ENCODE data around the gene LGALS1. TPM values are rescaled to one million over a fixed set of nuclear protein-coding genes. Genes with fewer than 3 reads are reported as not detected.
A peak's percentile ranks its signal among the peaks of the same experiment; 100 is the strongest.

The LGALS1 gene
- 3,366 and 4,590 TPM in 2 replicates for total RNA-seq (2014; rRNA removed; shearing (Covaris generic))

DNA sequence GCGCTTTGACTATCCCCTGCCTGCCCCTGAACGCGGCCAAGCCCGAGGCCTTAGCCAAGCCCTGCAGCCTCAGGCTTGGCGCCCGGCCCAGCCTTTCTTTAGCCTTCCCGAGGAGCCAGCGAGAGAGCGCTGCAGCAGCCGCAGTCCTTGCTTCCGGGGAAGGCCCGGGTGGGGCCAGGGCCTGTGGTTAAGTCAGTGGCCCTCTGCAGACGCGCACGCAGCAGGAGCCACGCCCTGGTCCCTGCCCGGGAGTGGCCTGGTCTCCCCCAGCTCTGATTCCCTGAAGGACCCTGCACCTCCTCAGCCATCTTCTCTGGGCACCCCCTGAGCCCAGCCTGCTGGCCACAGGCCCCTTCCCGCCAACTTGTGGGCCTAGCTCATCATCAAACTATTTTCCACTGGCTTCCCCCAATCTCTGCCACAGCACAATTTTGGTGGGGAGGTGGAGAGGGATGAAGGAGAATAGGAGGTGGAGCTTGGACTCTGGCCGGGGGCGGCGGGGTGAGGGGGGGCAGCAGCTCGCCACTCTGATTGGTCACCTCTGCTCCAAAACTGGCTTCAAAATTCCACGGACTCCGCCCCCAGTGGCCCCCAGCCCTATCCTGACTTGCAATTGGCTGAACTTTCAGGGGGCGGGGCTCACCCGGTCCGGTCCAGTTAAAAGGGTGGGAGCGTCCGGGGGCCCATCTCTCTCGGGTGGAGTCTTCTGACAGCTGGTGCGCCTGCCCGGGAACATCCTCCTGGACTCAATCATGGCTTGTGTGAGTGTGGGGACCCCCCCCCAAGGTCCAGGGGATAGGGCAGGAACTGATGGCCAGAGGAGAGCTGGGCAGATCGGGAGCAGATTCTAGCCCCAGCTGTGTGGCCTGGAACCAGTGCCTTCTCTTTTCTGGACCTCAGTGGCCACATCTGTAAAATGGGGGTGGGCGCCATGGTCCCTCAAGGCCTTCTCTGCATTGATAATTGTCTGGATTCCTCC is at the start of gene LGALS1:
Gene LGALS1, plus strand, starts transcription at position 686 of the 979 bp plus-strand sequence. Its CDS starts 67 bp downstream, at position 753.
- peak; percentile 97 for DNase-seq (ENCODE audit: low read depth)

- no peak for DNase-seq (ENCODE audit: low read depth)
These were observed 49.7 kb upstream of the LGALS1 start for GRCh38 chr22:37625737-37626136.

DNA sequence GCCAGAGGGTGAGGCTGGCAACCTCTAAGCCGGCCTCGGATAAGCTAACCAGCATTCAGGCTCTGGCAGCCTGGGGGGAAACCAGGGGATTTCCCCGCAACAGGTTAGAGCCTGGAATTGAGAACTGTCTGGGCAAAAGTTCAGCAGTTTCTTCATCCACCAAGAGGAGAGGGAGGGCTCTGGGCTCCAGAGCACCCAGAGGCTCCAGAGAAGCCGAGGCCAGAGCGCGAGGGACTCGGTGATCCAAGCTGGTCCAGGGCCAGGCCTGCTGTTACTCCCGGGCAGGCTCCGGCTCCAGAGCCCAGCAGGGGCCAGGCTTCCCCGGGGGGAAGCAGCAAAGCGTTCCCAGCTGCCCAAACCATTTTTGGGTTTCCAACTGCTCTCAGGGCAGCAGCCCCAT is 49.3 kb upstream of the LGALS1 start:
- DNase-seq (ENCODE audit: low read depth) = peak; percentile 75

- DNase-seq (ENCODE audit: low read depth) = no peak
These were observed 48.8 kb upstream of the LGALS1 start for GRCh38 chr22:37626556-37627075.

- DNase-seq (ENCODE audit: low read depth) = no peak
These were observed 48.3 kb upstream of the LGALS1 start for GRCh38 chr22:37627121-37627520.

DNA sequence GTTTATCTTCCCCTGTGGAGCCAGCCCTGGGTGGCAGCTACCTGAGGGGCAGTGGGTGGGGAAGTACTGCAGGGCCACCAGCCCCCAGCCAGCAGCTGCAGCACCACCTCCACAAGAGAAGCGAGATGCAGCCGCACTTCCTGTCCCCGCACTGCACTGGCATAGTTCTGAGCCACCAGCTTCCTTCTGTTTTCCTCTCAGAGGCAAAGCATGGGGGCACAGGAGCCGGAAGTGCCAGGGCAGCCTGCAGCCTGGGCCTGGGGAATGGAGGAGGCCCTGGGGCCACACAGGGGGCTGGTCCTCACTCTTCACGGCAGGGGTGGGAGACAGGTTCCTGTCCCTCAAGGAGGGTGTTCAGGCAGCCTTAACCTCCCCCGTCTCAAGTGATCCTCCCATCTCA is 47.9 kb upstream of the LGALS1 start:
- DNase-seq (ENCODE audit: low read depth) = no peak

- no peak for DNase-seq (ENCODE audit: low read depth)
These were observed 46.6 kb upstream of the LGALS1 start for GRCh38 chr22:37628830-37629229.

- DNase-seq (ENCODE audit: low read depth) = no peak
These were observed 45.5 kb upstream of the LGALS1 start for GRCh38 chr22:37629928-37630327.

GRCh38 chr22:37630839-37631435 is 44.5 kb upstream of the LGALS1 start:
- no peak for DNase-seq (ENCODE audit: low read depth)

DNA sequence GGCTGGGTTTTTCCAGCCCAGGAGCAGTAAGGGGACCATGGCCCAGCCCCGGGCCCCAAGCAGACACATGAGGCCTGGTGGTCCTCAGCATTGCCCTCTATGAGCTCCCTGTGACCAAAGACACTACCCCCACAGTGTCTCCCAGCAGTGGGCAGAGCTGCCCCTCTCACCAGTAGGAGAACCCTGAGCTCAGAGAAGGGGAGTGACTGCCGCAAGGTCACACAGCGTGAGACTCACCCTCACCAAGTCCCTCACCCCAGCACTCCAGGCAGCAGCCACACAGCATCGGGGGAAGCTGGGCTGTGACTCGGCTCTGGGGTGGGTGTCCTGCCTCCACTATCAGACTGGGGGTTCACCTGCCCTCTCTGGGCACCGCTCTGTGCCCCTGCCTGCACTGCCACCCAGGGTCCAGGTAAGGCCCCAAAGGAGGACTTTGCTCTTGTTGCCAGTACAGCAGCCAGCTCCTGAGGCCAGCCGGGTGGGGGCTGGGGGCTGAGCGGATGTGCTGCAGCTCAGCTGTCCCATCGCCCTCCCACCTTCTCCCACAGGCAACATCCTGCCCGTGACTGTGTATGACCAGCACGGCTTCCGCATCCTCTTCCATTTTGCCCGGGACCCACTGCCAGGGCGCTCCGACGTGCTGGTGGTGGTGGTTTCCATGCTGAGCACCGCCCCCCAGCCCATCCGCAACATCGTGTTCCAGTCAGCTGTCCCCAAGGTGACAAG is 43.8 kb upstream of the LGALS1 start:
- DNase-seq (ENCODE audit: low read depth) = no peak

DNA sequence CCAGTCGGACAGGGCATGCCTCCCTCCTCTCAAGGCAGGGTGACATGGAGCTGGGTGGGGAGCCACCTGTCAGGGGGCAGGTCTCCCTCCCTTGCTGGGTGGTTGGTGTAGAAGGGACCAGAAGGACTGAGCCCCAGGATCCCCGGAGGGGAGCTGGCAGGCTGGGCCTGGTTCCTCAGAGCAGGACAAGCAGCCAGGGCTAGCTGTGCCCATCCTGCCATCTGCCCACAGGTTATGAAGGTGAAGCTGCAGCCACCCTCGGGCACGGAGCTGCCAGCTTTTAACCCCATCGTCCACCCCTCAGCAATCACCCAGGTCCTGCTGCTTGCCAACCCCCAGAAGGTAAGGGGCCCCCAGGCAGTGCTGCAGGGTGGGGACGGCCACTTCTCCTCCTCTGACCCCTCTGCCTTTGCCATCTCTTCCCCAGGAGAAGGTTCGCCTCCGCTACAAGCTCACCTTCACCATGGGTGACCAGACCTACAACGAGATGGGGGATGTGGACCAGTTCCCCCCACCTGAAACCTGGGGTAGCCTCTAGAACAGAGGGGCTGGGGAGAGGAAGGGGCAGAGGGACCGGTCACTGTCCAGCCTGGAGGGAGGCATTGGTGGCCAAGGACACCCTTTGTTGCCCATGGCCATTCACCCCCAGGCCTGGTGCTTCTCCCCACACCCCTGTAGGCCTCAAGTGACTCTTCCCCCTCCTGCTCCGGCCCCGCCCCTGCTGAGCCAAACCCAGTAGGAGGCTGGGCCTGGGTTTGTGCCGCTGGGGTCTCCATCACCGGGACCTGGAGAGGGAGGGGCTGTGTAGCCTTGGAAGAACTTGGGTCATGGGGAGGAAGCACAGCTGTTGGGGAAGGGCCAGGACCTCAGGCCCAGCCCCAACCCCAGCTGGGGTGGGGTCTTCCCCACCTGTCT is 43.0 kb upstream of the LGALS1 start:
- no peak for DNase-seq (ENCODE audit: low read depth)

DNA sequence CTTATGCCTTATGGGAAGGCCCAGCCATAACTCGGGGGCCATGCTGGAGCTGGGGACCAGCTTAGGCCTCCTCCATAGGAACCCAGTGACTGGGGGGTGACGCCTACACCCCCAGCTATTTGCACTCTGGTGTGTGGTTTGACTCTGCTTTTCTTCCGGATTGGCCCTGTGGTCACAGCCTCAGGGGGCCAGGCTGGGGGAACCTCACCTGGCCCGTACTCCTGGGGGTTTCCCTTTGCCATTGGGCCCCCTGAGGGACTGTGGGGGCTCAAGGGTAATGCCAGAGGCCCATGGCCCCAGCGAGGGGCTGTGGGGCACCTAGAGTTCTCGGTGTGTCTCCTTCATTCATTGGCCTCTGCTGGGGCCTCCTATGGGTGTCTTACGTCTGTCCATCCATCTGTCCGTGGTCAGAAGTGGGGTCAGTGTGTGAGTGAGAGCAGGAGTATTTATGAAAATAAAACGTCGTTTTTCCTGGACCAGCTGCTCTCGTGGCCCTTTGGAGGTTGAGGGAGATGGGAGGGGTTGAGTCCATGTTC is 42.3 kb upstream of the LGALS1 start:
- peak; percentile 29 for DNase-seq (ENCODE audit: low read depth)

GRCh38 chr22:37633625-37634416 is 41.6 kb upstream of the LGALS1 start:
- peak; percentile 90 for DNase-seq (ENCODE audit: low read depth)

DNA sequence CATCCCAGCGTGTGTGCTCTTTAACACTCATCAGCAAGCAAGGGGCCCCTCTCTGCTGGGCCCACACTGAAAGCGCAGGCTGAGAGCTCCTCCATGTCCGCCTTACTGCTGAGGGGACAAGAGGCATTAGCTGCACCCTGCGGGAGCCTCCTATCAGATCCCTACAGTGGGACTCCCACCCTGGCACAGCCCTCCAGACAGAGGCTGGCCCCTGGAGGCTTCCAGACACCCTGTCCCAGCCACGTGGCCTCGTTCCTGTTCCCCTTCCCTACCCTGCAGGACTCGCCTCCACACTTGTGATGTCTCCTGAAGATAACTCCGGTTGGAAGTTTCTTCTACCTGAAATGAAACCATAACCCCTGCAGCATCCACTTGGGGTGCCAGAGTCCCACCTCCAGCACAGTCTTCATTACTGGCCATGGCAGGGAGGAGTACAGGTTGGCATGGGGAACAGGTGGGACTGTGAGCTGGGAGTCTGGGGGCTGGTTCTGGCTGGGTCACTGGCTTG is 41.0 kb upstream of the LGALS1 start:
- no peak for DNase-seq (ENCODE audit: low read depth)

DNA sequence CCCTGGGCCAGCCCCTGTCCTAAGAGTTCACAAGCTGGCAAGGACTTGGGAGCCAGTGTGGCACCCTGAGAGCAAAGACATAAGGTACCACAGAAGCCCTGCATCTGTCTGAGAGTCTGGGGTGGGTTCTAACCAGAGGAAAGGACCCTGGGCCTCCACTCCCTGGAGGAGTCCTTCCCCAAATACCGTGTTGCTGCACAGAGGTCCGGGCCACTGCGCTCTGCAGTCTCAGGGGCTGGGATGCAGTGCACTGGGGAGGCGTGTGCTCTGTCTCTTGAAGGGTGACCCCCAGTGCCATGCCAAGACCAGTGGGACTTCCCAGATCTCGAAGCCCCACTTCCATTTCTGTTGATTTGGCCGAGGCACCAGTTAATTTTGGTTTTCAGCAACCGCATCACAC is 40.3 kb upstream of the LGALS1 start:
- DNase-seq (ENCODE audit: low read depth) = no peak

DNA sequence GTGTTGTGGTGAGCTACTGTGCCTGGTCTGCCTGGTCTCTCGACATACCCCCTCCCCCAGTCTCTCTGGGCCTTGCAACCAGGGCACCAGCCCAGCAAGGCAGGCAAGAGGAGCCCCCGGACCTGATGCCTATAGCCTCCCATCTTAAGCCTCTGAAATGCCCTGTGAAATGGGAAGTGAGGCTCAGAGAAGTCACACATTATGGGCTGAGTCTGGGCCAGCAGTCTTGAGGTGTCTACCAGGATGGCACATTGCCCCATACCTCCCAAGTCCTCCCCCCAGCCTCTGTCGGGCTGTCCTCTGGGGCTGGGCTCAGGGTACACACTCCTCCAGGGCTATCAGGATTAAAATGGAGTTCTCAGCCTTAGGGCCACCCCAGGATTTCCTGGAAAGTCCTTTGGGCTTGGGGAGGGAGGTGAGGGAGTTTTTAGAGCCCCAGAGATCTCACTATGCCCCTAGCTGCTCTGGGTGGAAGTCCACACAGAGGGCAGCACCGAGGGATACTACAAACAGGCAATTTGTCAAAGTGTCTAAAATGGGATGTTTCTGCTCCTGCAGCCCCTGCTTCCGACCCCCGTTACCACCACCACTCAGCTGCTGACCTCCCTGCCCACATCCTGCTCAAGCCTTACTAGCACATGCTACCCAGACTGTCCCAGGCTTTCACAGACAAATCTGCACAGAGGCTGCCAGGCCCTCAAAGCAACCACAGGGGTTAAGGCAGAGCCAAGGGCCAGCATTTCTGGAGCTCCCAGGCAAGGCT is 39.1 kb upstream of the LGALS1 start:
- DNase-seq (ENCODE audit: low read depth) = peak; percentile 84

- no peak for DNase-seq (ENCODE audit: low read depth)
These were observed 38.5 kb upstream of the LGALS1 start for GRCh38 chr22:37636949-37637273.

- DNase-seq (ENCODE audit: low read depth) = no peak
These were observed 36.9 kb upstream of the LGALS1 start for GRCh38 chr22:37638391-37639069.
